ENCODE measurements around the gene ETV6. TPM values are rescaled to one million over a fixed set of nuclear protein-coding genes. Genes with fewer than 3 reads are reported as not detected.

ETV6 gene
- total RNA-seq, 2 donors from 2014 or later: 41.4 to 58.4 TPM

DNA sequence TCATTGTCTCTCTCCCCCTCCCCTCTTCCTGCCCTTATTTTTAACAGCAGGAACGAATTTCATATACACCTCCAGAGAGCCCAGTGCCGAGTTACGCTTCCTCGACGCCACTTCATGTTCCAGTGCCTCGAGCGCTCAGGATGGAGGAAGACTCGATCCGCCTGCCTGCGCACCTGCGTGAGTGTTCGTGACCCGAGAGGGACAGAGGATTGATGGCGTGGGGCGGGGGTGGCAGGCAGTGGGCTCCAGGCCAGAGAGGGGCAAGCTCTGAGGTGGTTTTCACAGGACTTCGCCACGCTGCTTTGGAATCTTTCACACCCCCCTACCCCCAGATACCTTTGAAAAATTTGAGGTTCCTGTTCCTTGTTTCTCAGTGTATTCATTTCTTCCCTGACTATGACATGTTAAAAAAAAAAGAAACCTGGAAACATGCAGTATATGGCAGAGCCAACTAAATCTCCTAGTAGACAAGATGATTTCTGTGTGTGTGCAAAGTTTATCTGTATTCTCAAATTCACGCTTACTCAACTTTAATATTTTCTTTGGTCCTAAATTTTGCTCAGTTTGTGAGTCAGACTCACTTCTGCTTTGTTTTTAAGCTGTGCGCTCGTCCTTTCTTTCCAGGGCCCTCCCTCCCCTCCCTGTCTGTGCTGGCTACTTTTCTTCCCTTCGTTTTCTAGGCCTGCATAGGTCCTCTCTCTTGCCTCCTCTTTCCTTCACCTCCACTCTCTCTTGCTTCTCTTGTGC lies 103.1 kb downstream of the ETV6 start:
- TF ChIP-seq, protein P1, sequence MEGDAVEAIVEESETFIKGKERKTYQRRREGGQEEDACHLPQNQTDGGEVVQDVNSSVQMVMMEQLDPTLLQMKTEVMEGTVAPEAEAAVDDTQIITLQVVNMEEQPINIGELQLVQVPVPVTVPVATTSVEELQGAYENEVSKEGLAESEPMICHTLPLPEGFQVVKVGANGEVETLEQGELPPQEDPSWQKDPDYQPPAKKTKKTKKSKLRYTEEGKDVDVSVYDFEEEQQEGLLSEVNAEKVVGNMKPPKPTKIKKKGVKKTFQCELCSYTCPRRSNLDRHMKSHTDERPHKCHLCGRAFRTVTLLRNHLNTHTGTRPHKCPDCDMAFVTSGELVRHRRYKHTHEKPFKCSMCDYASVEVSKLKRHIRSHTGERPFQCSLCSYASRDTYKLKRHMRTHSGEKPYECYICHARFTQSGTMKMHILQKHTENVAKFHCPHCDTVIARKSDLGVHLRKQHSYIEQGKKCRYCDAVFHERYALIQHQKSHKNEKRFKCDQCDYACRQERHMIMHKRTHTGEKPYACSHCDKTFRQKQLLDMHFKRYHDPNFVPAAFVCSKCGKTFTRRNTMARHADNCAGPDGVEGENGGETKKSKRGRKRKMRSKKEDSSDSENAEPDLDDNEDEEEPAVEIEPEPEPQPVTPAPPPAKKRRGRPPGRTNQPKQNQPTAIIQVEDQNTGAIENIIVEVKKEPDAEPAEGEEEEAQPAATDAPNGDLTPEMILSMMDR (IDR thresholded peaks at IDR 0.05): no peak
- ATAC-seq (ENCODE audit: insufficient number of reproducible peaks, low FRiP score, low read depth) (peak; percentile 25), DNase-seq (ENCODE audit: low spot score) (no peak)
- Histone ChIP-seq H3K9me3 (no peaks in the 10 kb centered on the region), H3K27ac (peak overlapping the region; percentile 89 to 96), H3K4me1 (ENCODE audit: control insufficient read depth in 1 of 2, low read depth in 2 of 2) (peaks cover 52 to 60% of the 10 kb centered on the region in 2 donors), H3K4me3 (no peak overlapping the region), H3K36me3 (no peaks in the 10 kb centered on the region), H3K27me3 (replicated peaks; ENCODE audit: insufficient read depth) (no peaks in the 10 kb centered on the region)

DNA sequence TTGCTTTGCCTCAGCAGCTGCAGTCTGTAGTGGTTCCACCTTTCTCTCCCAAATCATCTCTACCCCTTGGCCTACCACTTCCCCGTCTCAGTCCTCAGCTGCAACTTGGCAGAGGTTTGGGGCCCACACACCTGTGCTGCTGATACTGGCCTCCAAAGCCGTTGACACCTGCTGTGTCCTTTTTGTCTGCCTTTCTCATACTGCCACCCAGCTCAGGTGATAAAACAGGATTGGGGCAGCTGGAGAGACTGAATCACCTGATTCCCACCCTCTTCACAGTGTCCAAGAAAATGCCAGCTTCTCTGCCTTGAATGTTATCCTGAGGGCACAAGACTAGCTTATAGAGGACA lies 103.7 kb downstream of the ETV6 start:
- H3K4me1 ChIP-seq (ENCODE audit: control insufficient read depth in 1 of 2, low read depth in 2 of 2): peaks cover 56 to 66% of the 10 kb centered on the region in 2 donors
- H3K27me3 ChIP-seq (replicated peaks; ENCODE audit: insufficient read depth): no peaks in the 10 kb centered on the region
- H3K36me3 ChIP-seq: no peaks in the 10 kb centered on the region
- no peak overlapping the region for H3K4me3 ChIP-seq
- ATAC-seq (ENCODE audit: insufficient number of reproducible peaks, low FRiP score, low read depth): no peak
- TF ChIP-seq, protein P1 (IDR thresholded peaks at IDR 0.05): no peak
- no peaks in the 10 kb centered on the region for H3K9me3 ChIP-seq
- H3K27ac ChIP-seq: peak overlapping the region; percentile 89 to 96
- DNase-seq (ENCODE audit: low spot score): no peak

DNA sequence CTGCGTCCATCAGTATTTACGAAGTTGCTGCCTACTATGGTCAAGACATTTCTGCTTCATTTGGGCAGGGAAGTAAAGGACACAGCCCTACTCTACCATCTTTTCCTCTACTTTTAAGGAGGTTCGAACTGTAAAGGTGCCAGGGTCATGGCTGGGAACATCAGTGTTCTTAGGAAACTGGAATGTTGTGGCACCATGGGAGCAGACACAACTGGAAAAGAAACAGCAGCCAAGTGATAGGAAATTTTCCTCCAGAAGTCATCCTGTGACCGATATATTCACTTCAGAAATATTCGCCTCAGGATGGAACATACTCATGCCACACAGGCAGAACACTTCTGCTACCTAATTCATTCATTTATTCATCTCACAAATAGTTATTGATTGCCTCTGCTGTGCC lies 104.4 kb downstream of the ETV6 start:
- TF ChIP-seq, protein P1 (IDR thresholded peaks at IDR 0.05): no peak
- Histone ChIP-seq H3K9me3 (no peaks in the 10 kb centered on the region), H3K36me3 (no peaks in the 10 kb centered on the region), H3K4me3 (no peak overlapping the region), H3K27ac (peak overlapping the region; percentile 89 to 96), H3K4me1 (ENCODE audit: control insufficient read depth in 1 of 2, low read depth in 2 of 2) (peaks cover 63 to 73% of the 10 kb centered on the region in 2 donors), H3K27me3 (replicated peaks; ENCODE audit: insufficient read depth) (no peaks in the 10 kb centered on the region)
- ATAC-seq (ENCODE audit: insufficient number of reproducible peaks, low FRiP score, low read depth) (no peak), DNase-seq (ENCODE audit: low spot score) (no peak)

DNA sequence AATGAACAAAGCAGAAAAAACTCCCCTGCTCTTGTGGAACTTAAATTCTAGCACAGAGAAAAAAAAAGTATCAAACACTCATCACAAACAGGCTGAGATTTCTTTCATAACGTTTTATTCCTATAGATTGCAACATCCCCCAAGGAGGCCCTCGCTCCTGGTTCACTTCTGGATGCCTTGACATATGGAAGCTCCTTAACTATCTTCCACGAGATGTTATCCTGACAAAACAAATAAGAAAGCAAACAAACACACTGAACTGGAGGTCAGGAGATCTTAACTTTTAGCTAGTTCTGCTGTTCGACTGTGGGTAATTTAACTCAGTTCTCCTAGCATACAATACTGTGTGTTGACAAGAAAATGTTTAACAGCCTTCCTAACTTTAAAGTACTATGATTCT lies 104.8 kb downstream of the ETV6 start:
- no peaks in the 10 kb centered on the region for H3K27me3 ChIP-seq (replicated peaks; ENCODE audit: insufficient read depth)
- peaks cover 64 to 77% of the 10 kb centered on the region in 2 donors for H3K4me1 ChIP-seq (ENCODE audit: control insufficient read depth in 1 of 2, low read depth in 2 of 2)
- no peaks in the 10 kb centered on the region for H3K36me3 ChIP-seq
- TF ChIP-seq, protein P1 (IDR thresholded peaks at IDR 0.05): no peak
- DNase-seq (ENCODE audit: low spot score) (no peak), ATAC-seq (ENCODE audit: insufficient number of reproducible peaks, low FRiP score, low read depth) (no peak)
- peak overlapping the region; percentile 89 to 96 for H3K27ac ChIP-seq
- no peaks in the 10 kb centered on the region for H3K9me3 ChIP-seq
- no peak overlapping the region for H3K4me3 ChIP-seq

DNA sequence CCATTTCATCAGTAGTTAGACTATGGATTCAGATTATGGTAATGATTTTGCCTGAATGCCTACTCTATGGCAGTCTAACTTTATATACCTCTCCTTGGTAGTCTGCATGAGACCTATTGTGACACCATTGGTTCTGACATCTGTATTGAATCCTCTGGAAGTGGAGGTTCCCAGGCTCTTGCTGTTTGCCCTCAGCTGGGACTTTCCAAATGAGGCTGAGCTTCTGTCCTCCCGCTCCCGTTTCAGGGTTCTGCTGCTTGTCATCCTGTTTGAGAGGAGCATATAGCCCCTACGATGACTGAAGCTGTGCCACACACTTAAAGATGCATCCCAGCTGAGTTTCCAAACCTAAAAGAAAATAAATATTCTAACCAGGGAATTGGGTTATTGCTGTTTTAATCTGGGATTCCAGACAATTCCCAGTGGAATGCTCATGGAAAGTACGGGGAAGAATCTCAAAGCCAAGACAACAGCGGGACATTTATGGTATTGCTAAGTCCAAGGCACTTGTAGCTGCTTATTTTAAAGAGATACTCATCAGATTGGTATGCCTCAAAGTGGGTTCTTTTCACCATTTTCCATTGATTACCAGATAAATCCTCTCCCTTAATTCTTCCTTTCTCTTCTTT lies 105.9 kb downstream of the ETV6 start:
- Histone ChIP-seq H3K9me3 (no peaks in the 10 kb centered on the region), H3K27ac (peak overlapping the region; percentile 89 to 96), H3K36me3 (no peaks in the 10 kb centered on the region), H3K4me1 (ENCODE audit: control insufficient read depth in 1 of 2, low read depth in 2 of 2) (peaks cover 69 to 87% of the 10 kb centered on the region in 2 donors), H3K27me3 (replicated peaks; ENCODE audit: insufficient read depth) (no peaks in the 10 kb centered on the region), H3K4me3 (peak overlapping the region; percentile 12)
- ATAC-seq (ENCODE audit: insufficient number of reproducible peaks, low FRiP score, low read depth) (no peak), DNase-seq (ENCODE audit: low spot score) (no peak)
- TF ChIP-seq, protein P1 (IDR thresholded peaks at IDR 0.05): no peak
